Stimulated activated CD8-positive, alpha-beta memory T cell treated with anti-CD3 and anti-CD28 coated beads, Interleukin-12 subunit alpha, Interleukin-12 subunit beta, amount 100 ng/mL, for 4 hours (primary cell): Measurements from ENCODE around the gene VPS13A.

Source experiments
- DNase-seq: peaks from one replicate; pipeline ENCODE4 v3.0.0-alpha.2; 2020; ENCODE audit warnings: low read depth

The VPS13A gene

DNA sequence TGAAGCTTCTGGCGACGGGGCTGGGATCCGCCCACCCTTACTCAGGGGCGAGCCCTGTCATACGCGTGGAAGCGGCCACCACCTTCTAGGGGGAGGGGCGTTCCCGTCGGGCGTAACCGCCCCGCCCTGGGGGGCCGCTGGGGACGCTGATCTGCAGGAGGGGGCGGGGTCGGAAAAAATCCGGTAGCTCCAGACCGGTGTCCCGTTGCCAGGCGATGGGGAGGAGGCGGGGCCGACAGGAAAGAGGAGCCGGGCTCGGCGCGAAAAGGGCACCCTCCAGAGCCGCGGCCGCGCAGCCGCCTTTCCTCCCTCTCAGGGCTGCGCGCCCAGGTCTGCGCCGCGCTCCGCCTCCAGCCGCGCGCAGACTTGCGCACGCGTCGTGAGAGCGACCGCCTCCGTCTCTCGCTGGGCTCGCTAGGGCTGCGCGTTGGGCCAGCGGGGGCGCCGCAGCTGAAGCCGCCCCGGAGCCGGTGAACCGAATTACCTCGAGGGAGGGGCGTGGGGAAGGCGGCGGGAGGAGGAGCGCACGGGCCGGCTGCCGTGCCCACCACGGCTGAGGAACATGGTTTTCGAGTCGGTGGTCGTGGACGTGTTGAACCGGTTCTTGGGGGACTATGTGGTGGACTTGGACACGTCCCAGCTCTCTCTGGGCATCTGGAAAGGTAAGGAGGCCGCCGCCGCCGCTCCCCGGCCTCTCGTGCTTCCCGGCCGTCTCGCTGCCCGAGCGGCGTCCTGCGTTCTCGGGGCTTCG, at the start of gene VPS13A:
Gene VPS13A, plus strand, starts transcription at position 392 of the 751 bp plus-strand sequence. Its CDS starts 171 bp downstream, at position 563.
- DNase-seq, result peak; percentile 92

DNA sequence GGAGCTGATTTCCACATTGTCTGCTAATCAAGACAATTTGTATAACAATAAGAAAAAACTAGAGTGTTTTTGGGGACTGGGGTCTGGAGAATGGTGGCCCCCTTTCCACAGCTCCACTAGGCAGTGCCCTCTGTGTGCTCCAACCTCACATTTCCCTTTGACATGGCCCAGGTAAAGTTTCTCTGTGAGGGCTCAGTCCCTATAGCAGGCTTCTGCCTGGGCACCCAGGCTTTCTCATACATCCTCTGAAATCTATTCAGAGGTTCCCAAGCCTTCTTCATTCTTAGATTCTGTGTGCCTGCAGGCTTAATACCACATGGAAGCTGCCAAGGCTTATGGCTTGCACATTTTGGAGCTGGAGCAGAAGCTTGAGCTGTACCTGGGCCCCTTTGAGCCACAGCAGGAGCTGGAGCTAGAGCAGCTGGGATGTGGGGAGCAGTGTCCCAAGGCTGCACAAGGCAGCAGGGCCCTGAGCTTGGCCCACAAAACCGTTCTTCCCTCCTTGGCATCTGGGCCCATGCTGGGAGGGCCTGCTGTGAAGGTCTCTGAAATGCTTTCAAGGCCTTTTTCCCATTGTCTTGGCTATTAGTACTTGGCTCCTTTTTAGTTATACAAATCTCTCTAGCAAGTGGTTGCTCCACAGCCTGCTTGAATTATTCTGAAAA, 49.1 kb upstream of the VPS13A start:
- no peak for DNase-seq

DNA sequence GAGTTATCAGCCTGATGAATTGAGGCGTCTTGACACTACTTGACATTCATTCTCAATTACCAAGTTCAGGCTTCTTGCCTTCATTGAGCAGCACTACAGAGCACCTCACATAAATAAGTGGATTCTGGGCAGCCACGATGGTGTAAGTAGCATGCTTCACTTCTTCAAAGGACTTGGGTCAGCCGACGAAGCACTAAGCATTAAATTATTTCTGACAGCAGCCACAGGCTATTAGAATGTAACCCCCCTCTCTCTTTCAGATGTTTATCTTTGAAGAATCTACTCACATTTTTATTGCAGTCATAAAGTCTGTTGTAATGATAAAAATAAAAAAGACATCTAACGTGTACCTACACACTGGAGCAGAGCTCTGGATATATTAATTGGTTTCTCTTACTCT, 45.9 kb upstream of the VPS13A start:
- no peak for DNase-seq

DNA sequence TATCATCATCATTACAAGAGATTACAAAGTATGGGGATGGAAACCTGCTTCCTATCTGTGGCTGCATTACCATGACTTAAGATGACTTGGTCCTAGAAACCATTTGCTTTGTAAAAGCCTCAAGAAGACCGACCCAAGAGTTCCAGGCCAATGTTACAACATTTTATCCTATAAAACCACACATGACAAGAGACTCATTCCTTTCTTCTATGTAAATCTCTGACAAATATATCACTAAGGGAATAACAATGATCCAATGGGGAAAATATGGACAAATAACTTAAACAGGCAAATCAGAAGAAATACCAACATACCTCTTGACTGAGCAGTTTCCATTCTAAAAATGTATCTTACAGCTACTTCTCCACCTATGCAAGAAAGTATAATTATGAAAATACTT, 44.3 kb upstream of the VPS13A start:
- DNase-seq, result no peak

DNA sequence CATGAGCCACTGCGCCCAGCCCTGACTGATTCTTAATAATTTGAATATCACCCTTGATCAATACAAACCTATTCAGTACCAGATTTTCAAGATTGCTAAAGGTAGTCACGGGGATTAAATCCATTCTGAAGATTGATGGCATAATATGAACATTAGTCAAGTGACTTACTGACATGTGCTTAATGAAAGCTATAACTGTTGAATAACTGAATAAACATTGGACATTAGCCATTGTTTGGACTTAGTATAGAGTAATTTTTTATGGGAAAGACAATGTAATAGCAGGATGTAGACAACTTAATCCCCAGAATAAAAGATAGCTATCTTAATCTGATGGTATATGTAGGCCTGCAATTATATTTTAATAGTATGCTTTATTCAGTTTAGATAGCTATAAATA, 35.0 kb upstream of the VPS13A start:
- DNase-seq, result no peak

DNA sequence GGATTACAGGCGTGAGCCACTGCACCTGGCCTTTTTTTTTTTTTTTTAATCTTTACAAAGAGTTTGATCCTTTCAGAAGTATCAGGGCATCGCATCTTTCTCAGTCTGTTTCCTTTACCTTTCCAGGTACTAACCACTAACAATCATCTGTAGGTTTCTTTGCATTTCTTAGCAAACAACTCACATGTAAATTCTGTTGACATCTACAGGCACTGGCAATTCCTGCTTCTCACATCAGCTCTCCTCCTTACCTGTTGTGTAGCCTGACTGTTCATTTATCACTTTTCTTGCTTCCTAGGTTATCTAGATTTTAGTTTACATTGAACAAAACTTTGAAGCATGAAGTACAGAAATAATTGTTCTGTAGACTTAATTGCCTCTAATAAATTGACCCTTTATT, 27.5 kb upstream of the VPS13A start:
- DNase-seq, result no peak

DNA sequence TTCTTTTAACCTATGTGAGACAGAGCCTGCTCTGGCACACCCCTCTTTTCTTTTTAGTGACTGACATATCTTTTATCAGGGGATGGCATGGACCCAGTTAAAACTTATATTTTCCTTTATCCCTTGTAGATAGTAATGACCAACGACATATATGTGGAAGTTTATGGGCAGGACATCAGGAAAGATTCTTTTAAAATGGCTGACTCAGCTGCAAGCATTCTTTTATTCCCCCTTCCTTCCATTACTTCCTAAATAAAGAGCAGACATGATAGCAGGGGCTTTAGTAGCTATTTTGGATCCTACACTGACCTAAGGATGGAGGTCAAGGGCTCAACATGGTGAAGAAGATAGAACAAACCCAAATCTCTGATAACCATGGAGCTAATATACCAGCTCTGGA, 25.0 kb upstream of the VPS13A start:
- no peak for DNase-seq

DNA sequence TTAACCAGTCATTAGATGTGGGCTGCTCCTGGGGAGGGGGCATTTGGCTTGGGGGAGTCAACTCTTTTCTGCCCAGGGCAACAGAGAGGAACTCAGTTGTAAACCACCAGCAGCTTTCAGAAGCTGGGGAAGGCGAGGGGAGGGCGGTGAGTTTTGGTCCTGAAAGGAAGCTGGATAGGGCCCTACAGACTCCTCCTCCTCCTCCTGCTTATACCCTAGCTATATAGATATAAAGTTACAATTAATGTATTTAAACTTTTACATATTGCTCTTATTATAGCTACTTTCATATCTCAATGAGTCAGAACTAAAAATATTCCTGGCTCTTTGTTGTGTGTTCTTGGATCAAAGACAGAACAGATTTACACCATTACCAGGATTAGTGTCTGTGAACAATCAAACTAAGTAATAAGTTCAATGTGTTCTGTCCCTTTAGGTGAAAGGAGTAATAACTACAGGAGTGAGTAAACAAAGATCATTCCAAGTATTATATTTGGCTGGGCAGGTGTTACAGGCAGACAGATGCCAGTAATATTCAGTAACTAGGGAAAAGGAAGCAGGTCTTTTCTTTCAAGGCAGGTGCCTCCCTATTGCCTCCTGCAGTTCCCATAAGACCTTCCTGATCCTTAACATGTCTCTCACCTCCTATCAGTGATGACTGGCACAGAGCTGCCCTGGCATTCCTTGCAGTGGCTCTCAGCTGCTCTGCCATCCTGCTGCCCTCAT, 20.5 kb upstream of the VPS13A start:
- no peak for DNase-seq

DNA sequence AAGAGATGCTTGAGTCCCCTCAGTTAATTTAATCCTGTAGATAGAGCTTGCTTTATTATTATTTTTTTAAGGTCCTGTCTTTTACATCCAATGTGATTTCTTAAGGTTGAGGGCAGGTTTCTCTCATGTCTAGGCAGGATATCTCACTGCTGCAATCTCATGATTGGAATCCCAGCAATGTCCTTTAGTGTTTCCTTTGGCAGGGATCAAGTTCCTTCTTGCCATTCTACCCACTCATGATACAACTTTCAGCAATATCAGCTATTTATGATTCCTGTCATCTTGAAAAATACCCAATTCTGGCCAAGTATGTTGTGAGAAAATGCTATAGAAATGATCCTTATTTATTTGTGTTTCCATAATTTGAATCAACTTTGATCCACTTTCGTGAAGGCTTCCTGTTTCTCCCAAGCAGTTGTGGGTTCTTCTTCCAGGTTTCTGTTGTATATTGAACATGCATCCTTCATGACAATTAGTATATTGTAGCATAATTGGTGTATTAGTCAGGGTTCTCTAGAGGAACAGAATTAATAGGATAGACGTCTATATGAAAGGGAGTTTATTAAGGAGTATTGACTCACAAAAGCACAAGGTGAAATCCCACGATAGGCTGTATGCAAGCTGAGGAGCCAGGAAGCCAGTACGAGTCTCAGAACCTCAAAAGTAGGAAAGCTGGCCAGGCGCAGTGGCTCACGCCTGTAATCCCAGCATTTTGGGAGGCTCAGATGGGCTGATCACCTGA, 18.4 kb upstream of the VPS13A start:
- no peak for DNase-seq

DNA sequence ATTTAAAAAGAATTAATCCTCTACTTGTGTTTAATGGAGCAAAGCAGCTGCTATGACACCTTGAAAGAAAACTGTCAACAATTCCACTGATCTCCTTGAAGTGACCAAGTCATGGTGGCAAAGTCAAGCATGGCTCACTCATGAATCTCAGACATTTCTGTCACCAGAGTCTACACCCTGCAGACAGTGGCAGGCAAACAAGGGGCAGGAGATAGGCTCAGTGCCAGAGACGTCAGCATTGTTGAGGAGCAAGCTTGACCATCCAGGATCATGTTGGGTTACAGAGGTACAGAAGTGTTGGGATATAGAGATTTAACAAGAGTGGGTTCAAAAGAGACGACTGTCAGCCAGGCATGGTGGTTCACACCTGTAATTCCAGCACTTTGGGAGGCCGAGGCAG, 16.1 kb upstream of the VPS13A start:
- no peak for DNase-seq

DNA sequence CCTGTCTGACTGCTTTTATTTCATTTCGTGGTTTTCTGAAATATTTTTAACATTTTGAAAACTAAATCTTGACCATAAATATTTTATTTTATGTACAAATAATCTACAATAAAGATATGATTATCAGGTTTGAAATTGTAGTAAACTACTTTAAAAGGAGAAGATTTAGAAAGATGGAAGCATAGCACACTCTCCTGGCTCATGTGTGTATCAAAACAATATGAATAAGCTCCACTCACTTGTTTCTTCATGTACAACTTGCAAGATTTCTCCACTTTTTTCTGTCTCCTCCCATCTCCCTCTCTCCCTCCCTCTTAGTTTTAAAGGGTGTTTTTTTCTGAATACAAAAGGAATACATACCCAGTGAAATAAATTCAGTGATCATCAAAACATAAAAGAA, 15.4 kb upstream of the VPS13A start:
- DNase-seq, result no peak

DNA sequence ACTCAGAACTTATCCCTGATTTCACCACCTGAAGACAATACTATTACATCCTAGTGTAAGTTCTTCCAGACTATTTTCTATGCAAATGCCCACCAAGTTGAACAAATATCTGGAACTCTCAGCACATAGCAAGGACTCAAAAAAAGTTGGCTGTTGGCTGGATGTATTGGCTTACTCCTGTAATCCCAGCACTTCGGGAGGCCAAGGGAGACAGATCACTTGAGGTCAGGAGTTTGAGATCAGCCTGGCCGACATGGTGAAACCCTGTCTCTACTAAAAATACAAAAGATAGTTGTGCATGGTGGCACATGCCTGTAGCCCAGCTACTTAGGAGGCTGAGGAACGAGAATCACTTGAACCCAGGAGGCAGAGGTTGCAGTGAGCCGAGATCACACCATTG, 15.0 kb upstream of the VPS13A start:
- no peak for DNase-seq

DNA sequence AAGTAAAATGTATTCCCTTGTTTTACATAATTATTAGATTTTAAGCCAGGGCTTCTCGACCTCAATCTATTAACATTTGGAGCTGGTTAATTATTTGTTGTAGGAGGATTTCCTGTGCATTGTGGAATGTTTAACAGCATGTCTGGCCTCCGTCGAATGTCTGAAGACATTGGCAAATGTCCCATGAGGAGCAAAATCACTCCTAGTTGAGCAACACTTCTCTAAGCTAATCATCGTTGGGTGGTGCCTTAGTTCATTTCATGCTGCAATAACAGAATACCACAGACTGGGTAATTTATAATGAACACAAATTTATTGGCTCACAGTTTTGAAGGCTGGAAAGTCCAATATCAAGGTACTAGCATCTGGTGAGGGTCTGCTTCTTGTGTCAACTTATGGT, 13.4 kb upstream of the VPS13A start:
- no peak for DNase-seq

DNA sequence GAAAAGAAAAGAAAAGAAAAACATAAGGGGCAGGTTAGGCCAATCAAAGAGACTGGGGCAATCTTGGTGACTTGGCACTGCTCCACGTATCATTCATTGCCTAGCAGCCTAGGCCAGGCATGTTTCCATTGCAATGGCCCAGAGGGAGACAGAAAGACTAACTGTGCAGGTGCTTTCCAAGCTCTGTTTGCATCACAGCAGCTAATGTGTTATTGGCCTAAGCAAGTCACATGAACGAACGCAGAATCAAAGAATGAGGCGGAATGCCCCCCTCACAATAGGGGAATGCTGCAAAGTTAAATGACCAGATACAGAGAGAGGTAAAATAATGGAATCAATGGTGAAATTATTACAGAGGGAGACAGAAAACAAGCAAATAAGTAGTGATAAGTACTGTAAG, 11.1 kb upstream of the VPS13A start:
- DNase-seq, result no peak

DNA sequence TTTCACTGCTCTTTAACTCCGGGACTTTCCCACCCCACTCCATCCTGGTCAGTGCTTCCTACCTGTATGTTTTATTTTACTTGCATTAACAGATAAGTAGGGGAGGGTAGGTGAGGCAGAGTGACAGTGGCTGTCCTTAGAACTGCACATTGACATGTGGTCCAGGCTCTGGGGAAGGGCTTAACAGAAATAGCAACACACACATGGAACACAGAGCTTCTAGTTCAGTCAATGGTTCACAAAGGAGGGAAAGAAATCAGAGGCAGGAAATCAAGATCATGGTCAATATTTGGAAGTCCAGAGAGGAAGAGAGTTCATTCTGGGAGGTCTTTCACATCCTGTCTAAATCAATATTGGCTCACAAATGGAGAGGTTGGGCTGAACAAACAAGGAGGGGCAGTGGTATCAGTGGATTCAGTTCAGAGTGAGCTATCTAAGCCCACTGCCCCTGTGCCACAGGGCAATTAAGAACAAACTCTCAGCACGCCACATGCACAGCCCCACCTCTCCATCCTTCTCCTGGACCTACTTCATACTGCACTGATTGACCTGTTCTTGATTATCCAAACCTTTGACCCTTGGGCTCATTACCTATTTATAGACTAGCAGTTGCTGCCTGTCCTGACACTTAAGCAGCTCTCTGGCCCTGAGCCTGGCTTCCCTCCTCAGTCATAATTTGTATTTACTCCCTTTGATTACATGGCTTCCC, 6.2 kb upstream of the VPS13A start:
- DNase-seq, result no peak

DNA sequence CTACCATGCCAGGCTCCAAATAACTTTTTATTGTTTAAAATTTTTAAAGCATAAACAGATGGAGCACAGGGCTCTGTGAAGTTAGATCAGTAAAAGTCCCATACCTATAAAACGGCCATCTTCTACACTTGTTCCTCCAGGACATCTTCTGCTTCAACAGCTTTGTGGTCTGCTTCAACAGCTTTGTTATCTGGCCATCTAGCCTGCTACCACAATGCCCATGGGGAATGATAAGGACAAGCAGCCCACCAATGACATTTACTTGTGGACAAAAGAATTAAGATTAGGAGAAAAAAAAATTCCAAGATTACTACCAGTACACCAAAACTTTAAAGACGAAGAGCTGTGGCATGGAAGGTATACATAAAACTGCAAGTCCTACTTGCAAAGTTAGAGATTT, 2.2 kb upstream of the VPS13A start:
- DNase-seq, result no peak

DNA sequence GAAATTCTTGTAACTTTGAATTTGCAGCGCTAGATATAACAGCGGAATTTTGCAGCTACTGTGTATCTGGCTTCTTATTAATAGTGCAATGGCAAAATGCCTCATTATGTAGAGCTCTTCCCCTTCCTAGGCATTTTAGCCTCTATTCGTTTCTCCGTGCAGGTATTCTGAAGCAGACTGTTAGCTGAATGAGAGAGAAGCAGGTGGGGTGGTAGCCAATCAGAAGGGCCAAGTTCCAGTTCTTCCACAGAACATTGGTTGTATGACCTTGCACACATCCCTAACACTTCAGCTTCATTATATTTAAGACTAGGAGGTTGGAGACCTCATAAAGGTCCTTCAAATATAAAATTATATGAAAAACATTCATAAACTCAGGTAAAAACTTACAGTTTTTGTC, 1.2 kb upstream of the VPS13A start:
- no peak for DNase-seq

DNA sequence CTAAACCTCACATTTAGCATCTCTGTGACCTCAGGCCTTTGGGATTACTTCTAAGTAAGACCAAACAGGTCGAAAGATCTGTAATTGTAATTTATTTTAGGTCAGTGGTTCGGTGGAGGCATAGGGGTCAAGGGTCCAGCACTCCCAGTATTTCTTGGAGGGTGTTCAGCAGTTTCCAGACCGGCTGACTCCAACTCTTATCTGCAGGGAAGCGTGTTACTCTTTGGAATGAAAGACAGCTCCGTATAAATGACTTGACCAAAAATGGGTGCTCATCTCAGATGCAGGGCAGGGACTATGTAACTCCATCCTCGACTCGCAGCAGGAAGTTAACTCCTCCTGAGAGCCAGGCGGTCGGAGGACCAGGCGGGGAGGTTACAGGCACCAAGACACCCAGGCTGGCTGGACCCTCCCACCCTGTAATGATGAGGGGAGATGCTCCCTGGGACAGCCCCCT, 620 bp upstream of the VPS13A start:
- no peak for DNase-seq

DNA sequence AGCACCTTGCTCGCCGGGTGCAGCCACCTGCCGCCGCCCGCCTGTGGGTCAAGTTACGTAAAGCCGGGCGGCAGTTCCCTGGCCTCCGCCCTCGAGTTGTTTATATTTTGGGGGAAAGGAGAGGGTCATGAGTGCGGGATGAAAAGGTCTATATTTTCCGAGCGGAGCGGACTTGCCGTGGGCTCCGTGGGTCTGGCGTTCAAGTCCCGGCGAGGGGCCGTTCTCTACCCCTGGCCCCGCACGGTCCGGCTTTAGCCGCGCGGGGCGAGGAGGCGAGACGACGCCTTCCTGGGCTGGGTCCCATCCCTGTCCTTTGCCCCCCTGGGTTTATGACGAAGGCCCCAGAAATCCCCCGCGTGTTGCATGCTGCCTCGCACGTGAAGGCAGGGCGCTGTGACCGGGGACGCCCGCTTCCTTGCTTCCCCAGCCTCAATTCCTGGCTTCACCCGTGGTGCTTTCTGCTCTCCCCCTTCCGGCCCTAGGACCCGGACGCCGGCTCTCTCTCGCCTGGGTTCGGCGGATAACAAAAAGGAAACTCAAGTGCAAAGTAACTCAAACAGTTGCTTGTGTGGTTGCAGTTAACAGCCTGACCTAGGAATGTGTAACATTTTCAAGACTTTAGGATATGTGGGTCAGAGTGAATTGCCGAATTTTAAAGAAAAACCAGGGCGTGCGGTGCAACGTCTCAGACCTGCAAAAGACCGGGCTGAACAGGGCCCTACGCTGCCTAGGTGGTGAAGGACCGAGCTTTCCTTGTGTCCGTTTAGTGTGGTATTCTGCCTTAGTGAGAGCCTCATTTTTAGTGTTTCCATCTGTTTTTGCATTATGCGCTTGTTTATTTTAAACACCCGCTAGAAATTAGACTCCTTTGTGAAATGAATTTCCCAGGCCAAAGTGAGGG, 810 bp downstream of the VPS13A start:
- DNase-seq, result peak; percentile 24

DNA sequence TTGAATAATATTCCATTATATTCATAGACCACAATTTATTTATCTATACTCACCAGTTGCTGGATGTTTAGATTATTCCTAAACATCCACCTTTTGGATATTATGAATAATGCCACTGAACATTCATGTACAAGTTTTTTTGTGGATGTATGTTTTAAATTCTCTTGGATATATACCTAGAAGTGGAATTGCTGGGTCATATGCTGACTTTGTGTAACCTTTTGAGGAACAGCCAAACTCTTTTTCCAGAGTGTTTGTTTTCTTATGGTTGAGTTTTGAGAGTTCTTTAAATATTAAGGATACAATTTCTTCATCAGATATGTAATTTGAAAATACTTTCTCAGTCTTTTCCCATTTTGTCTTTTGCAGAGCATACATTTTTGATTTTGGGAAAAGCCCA, 2.7 kb downstream of the VPS13A start:
- no peak for DNase-seq

DNA sequence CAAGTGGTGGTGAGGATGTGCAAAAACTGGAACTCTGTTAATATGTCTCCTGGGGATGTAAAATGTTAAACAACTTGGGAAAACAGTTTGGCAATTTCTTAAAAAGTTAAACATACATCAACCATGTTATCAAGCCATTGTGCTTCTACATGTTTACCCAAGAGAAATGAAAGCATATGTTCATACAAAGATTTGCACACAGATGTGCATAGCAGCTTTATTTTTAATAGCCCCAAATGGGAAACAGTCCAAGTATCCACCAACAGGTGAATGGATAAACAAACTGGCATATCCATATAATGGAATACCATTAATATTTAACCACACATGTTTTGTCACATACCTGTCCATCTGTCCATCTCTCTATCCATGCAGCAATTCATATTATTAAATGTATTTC, 6.2 kb downstream of the VPS13A start:
- no peak for DNase-seq
